HG02938 (cell line): Measurements from ENCODE around the gene USP7.

Experiments
- ATAC-seq: cut with Tn5 transposase; IDR thresholded peaks from one replicate; pipeline ENCODE4 v1.9.1; 2021; ENCODE audit warnings: mild to moderate bottlenecking, moderate library complexity; ENCODE audit not compliant: unreplicated experiment

The USP7 gene

GRCh38 chr16:8865145-8865882 lies 98.4 kb downstream of the USP7 start:
- no peak for ATAC-seq

- no peak for ATAC-seq
Observed at GRCh38 chr16:8864480-8865110, 99.1 kb downstream of the USP7 start.

- no peak for ATAC-seq
Observed at GRCh38 chr16:8863594-8864424, 99.9 kb downstream of the USP7 start.

- no peak for ATAC-seq
Observed at GRCh38 chr16:8862309-8863130, 101.2 kb downstream of the USP7 start.

- ATAC-seq: no peak
Observed at GRCh38 chr16:8861563-8862308, 102.0 kb downstream of the USP7 start.

- no peak for ATAC-seq
Observed at GRCh38 chr16:8859913-8860881, 103.5 kb downstream of the USP7 start.

- no peak for ATAC-seq
Observed at GRCh38 chr16:8858994-8859912, 104.5 kb downstream of the USP7 start.

GRCh38 chr16:8855972-8856371 lies 107.7 kb downstream of the USP7 start:
- no peak for ATAC-seq

- no peak for ATAC-seq
Observed at GRCh38 chr16:8855051-8855786, 108.5 kb downstream of the USP7 start.

GRCh38 chr16:8854298-8854948 lies 109.3 kb downstream of the USP7 start:
- no peak for ATAC-seq

- ATAC-seq: no peak
Observed at GRCh38 chr16:8853611-8854010, 110.1 kb downstream of the USP7 start.

GRCh38 chr16:8853150-8853549 lies 110.6 kb downstream of the USP7 start:
- ATAC-seq: no peak

GRCh38 chr16:8852534-8852933 lies 111.2 kb downstream of the USP7 start:
- no peak for ATAC-seq

- no peak for ATAC-seq
Observed at GRCh38 chr16:8851761-8852403, 111.8 kb downstream of the USP7 start.

GRCh38 chr16:8850279-8850885 lies 113.3 kb downstream of the USP7 start:
- ATAC-seq: no peak
